SU-DHL-6 (cell line): ENCODE measurements around the gene RAD51B.

ENCODE experiments used
- H2AFZ ChIP-seq: fragments of 200-600 bp; sonication (generic); 2 replicates; pipeline ENCODE4 v1.6.1; 2014; ENCODE audit warnings: low read depth, mild to moderate bottlenecking, moderate library complexity, mixed read lengths, antibody characterized with exemption, low read length; ENCODE audit not compliant: severe bottlenecking
- H3F3A ChIP-seq: fragments of 200-600 bp; shearing (Covaris generic); 2 replicates; pipeline ENCODE4 v1.6.0; 2016; ENCODE audit warnings: antibody characterized with exemption, mild to moderate bottlenecking; ENCODE audit not compliant: insufficient read depth
- H3K27ac ChIP-seq: fragments of 200-600 bp; sonication (generic); 2 replicates; pipeline ENCODE4 v1.5.1; 2016; ENCODE audit warnings: low read depth, mild to moderate bottlenecking, low read length, moderate library complexity, mixed read lengths
- H3K27me3 ChIP-seq: fragments of 200-600 bp; sonication (generic), shearing (Covaris generic); 2 replicates; pipeline ENCODE4 v1.6.0; 2014; ENCODE audit warnings: mild to moderate bottlenecking, low read length
- H3K36me3 ChIP-seq: fragments of 200-600 bp; sonication (generic); 2 replicates; pipeline ENCODE4 v1.6.1; 2014; ENCODE audit warnings: mild to moderate bottlenecking, low read length, mixed read lengths
- H3K4me2 ChIP-seq: fragments of 300-600, 200-600 bp; shearing (Covaris generic), sonication (generic); 2 replicates; pipeline ENCODE4 v1.6.0; 2014; ENCODE audit warnings: low read length, low read depth, mild to moderate bottlenecking; ENCODE audit not compliant: poor library complexity, severe bottlenecking
- H3K4me3 ChIP-seq: fragments of 200-600 bp; sonication (generic); 2 replicates; pipeline ENCODE4 v1.5.1; 2014; ENCODE audit warnings: antibody characterized with exemption, low read length, mild to moderate bottlenecking, mixed read lengths; ENCODE audit not compliant: insufficient read depth, poor library complexity, severe bottlenecking
- H3K79me2 ChIP-seq: fragments of 200-600 bp; sonication (generic); 2 replicates; pipeline ENCODE4 v1.6.1; 2014; ENCODE audit warnings: mild to moderate bottlenecking, low read length, moderate library complexity; ENCODE audit not compliant: insufficient read depth
- H3K9ac ChIP-seq: fragments of 200-600 bp; sonication (generic); 2 replicates; pipeline ENCODE4 v1.7.0; 2014; ENCODE audit warnings: mild to moderate bottlenecking, low read length
- H3K9me2 ChIP-seq: fragments of 200-600 bp; sonication (generic); replicated peaks from 2 replicates; pipeline ENCODE4 v1.6.1; 2014; ENCODE audit warnings: low read length; ENCODE audit not compliant: insufficient read depth
- H3K9me3 ChIP-seq: fragments of 200-600 bp; sonication (generic); 2 replicates; pipeline ENCODE4 v1.6.1; 2014; ENCODE audit warnings: low read length, mixed read lengths; ENCODE audit not compliant: insufficient read depth
- H4K20me1 ChIP-seq: fragments of 200-600 bp; sonication (generic); 2 replicates; pipeline ENCODE4 v1.6.1; 2014; ENCODE audit warnings: low read depth, mild to moderate bottlenecking, antibody characterized with exemption, low read length, moderate library complexity, mixed read lengths
- CTCF ChIP-seq: fragments of 200-600 bp; sonication (generic); IDR thresholded peaks from one replicate; pipeline ENCODE4 v1.5.1; 2017; ENCODE audit warnings: antibody characterized with exemption, mild to moderate bottlenecking, low read length, moderate library complexity; ENCODE audit not compliant: insufficient read depth, poor library complexity, severe bottlenecking
- EZH2phosphoT487 ChIP-seq: fragments of 200-600 bp; sonication (generic), shearing (Covaris generic); conservative IDR thresholded peaks from 2 replicates; pipeline ENCODE4 v1.6.1; 2018; ENCODE audit warnings: mild to moderate bottlenecking, antibody characterized with exemption, low read length, moderate library complexity, mixed read lengths

Gene RAD51B

DNA sequence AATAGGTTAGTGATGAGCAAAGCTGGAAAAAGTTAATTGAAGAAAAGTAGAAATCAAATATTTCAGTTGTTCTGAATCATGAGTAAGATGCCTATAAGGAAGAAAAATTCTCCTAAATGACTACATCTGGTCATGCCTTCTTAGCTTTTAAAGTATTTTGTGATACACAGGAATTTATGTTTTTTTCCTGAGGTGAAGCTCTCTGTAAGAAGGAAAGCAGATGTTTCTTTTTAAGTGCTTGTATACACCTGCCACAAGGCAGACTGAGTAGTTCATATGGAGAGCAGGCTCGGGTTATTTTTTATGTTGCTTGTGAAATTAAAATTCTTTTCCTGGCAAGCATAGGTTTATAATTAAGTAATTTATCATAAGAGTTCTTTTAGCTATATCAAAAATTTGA is 275.2 kb downstream of the RAD51B start:
- no peaks in the 10 kb centered on the region for H3K79me2 ChIP-seq
- H3K4me3 ChIP-seq, result no peak overlapping the region
- H3K9me3 ChIP-seq, result peaks cover 6% of the 10 kb centered on the region; the same call in 1 of the 2 replicates
- no peaks in the 10 kb centered on the region for H3K36me3 ChIP-seq
- no peaks in the 10 kb centered on the region for H3K27me3 ChIP-seq
- no peak overlapping the region for H3K27ac ChIP-seq
- no peaks in the 10 kb centered on the region for H4K20me1 ChIP-seq
- H2AFZ ChIP-seq, result no peak overlapping the region
- no peak overlapping the region for H3K4me2 ChIP-seq
- no peaks in the 10 kb centered on the region for H3K9me2 ChIP-seq
- no peaks in the 10 kb centered on the region for H3F3A ChIP-seq
- H3K9ac ChIP-seq, result no peak overlapping the region
- TF ChIP-seq EZH2phosphoT487 (no peak), CTCF (no peak)

DNA sequence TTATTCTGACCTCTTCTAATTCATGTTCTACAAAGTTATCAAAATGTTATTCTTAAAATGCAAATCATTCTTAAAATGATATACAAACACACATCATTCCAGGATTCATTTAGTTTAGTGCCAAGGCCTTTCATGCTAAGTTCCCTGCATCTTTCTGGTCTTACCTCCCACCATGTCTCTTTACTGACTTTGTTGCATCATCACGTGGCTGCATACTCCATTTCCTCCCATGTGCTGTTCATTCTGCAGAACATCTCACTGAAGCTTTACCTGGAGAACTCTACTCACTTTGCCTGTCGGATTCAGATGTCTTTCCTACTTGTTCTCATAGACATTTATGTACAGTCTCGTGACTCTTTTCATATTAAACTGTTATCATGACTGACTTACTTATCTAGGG is 278.1 kb downstream of the RAD51B start:
- no peaks in the 10 kb centered on the region for H3K27me3 ChIP-seq
- no peaks in the 10 kb centered on the region for H3K36me3 ChIP-seq
- H3K9ac ChIP-seq, result no peak overlapping the region
- H3K4me2 ChIP-seq, result no peak overlapping the region
- no peaks in the 10 kb centered on the region for H4K20me1 ChIP-seq
- no peak overlapping the region for H3K27ac ChIP-seq
- no peak for TF ChIP-seq EZH2phosphoT487
- TF ChIP-seq CTCF, result no peak
- no peaks in the 10 kb centered on the region for H3K79me2 ChIP-seq
- H3F3A ChIP-seq, result no peaks in the 10 kb centered on the region
- H3K9me2 ChIP-seq, result no peaks in the 10 kb centered on the region
- no peak overlapping the region for H2AFZ ChIP-seq
- no peak overlapping the region for H3K4me3 ChIP-seq
- H3K9me3 ChIP-seq, result peaks cover 32% of the 10 kb centered on the region

GRCh38 chr14:68098834-68099233 is 279.3 kb downstream of the RAD51B start:
- Histone ChIP-seq H3K36me3 (no peaks in the 10 kb centered on the region), H3K4me2 (no peak overlapping the region), H3K4me3 (no peak overlapping the region), H3K27ac (no peak overlapping the region), H3K9ac (no peak overlapping the region), H3K27me3 (no peaks in the 10 kb centered on the region), H2AFZ (no peak overlapping the region), H3F3A (no peaks in the 10 kb centered on the region), H3K9me3 (peaks cover 35% of the 10 kb centered on the region), H3K79me2 (no peaks in the 10 kb centered on the region), H4K20me1 (no peaks in the 10 kb centered on the region), H3K9me2 (no peaks in the 10 kb centered on the region)
- no peak for TF ChIP-seq EZH2phosphoT487
- no peak for TF ChIP-seq CTCF
